ENCODE measurements around the gene NELL1. TPM values are rescaled to one million over a fixed set of nuclear protein-coding genes. Genes with fewer than 3 reads are reported as not detected.

NELL1 gene
- not detected in 2 replicates for total RNA-seq

DNA sequence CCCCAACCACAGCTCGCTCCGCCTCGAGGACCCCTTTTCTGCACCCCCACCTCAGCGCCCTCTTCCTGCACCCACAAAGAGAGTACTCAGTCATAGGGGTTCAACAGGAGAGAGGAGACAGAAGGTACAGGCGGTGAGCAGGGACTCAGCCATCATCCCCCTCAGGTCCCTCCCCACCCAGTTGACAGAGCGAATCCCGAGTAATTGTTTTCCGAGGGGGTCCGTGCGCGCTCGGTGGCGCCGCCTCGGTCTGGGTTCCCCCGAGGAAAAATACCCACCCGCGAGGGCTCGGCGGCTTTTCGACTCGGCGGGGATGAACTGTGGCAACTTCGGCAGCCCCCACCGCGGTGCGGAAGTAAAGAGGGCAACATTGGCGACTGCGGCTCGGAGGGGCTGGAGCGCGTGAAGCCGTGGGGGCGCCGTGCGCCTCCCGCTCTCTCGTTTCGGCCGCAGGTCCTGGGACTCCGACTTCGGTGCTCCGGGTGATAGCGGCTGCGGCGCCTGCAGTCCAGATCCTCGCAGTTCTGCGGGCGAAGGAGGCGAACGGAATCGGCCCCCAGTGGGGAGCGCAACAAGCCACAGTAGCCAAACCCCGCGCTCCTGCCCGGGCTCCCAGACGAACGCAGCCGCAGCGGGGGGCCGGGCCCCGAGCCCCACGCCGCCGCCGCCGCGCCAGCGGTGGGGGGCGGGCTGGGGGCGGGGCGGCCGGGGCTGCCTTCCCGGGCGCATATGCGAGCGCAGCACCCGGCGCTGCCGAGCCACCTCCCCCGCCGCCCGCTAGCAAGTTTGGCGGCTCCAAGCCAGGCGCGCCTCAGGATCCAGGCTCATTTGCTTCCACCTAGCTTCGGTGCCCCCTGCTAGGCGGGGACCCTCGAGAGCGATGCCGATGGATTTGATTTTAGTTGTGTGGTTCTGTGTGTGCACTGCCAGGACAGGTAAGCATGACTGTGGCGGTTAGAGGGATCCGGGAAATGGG lies at the start of gene NELL1:
Gene NELL1, plus strand, starts transcription at position 743 of the 976 bp plus-strand sequence.

Other genes with a start within 250 kb of the NELL1 start
- not detected in 2 replicates for gene SLC6A5, start 70.0 kb upstream of the NELL1 start, total RNA-seq